Stimulated activated naive CD8-positive, alpha-beta T cell treated with anti-CD3 and anti-CD28 coated beads, Interleukin-15, Interleukin-2, amounts not matched to agents 100 U/mL and 50 U/mL, for 24 hours (primary cell): Measurements from ENCODE around the gene RHBDL1.
"Not testable (repeated sequence)": the region's sequence is repeated elsewhere in the genome, so short reads cannot be mapped to it uniquely, and the experiment has no call there.

Experiments used
- ATAC-seq: fragments of 150-1000 bp; cut with Tn5 transposase; one replicate; pipeline ENCODE4 v1.10.0; 2021
- DNase-seq: peaks from one replicate; pipeline ENCODE4 v3.0.0; 2021

RHBDL1 gene

DNA sequence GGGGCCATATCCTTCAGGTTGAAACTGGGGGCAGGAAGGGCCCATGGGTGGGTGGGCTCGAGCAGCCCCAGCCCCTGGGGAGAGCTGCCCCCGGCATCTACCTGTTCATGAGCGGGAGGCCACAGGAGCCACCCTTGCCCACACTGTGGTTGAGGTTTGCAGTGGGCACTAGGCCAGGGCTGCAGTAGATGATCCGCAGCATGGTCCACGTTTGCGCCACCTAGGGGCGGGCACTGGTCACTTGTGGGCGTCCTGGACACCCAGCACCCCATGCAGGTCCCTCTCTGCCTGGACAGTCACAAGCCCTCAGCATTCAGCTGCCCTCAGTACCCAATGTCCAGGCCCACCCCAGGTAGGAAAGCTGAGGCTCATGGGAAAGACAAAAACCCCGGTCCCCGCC is 10.5 kb downstream of the RHBDL1 start:
- ATAC-seq: no peak
- peak; percentile 45 for DNase-seq

DNA sequence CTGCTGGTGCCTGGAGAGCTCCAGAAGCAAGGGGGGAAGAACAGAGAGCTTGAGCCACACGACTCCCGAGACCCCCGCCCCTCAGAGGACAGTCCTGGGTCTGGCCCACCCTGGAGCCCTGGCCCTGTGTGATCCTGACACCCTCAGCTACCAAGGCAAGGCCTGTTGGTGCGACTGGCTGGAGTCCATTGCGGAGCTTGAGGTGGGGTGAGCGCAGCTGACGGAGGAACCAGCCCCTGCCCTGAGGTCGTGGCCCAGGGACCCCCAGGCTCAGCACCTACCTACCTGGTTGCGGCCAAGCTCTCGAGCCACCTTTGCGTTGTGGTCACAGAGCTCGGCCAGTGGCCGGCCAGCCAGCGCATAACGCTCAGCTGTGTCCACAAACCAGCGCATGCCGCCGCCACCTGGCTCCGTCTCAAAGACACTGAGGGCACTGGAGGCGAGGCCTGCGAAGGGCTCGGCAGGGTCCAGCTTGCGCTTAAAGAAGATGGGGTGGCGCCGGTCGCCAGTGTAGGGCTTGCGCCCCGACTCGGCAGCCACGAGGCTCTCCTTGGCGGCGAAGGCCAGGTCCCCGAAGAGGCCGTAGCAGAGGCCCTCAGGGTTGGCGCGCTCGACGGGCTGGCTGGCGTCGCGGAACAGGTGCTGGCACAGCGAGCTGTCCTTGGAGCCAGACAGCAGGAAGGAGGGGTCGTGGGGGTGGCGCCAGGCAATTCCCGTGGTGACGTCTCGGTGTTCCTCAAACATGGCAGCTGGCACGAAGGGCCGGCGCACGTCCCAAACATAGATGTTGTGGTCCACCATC is 11.2 kb downstream of the RHBDL1 start:
- DNase-seq (no peak), ATAC-seq (no peak)

DNA sequence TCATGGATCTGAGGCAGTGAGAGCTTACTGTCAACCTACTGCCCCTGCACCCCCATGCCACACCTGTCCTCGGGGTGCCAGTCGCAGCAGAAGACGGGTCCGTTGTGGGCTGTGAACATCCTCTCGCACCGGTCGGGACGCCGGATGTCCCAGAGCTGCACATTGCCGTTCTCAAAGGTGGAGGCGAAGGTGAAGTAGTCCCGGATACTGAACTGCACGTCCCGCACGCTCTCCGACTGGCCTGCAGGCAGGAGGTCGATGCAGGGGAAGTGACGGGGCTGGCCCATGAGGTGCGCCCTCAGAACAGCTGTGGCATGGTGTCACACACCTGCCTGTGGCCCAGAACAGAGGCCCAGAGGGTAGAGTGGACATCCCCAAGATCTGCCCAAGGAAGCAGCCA is 12.0 kb downstream of the RHBDL1 start:
- no peak for DNase-seq
- no peak for ATAC-seq

DNA sequence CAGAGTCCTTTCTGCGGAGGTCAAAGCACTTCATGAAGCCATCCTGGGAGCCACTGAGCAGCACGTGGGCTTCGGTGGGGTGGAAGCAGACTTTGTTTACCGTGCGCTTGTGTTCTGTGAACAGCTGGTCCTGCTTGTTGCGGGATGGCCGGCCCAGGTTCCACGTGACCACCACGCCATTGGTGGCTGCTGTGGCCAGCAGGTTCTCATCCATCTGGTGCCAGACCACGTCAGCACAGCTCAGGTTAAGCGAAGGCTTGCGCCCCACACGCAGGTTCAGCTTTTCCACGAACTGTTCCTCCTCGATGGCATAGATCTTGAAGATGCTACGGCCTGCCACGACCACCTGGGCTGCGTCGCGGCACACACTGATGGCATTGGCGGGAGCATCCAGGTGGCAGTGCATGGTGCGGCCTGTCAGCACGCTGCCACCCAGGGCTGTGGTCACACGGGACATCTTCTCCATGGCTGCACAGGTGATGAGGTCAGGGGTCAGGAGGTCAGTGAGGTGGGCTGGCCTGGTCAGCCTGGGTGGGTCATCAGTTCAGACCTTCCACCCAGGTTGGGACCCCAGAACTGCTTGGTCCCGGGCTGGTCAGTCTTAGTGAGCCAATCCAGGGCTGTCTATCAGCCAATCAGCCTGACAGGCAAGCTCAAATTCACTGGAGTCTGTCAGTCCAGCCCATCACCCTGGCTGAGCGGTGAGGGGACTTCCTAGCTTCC is 13.9 kb downstream of the RHBDL1 start:
- no peak for ATAC-seq

DNA sequence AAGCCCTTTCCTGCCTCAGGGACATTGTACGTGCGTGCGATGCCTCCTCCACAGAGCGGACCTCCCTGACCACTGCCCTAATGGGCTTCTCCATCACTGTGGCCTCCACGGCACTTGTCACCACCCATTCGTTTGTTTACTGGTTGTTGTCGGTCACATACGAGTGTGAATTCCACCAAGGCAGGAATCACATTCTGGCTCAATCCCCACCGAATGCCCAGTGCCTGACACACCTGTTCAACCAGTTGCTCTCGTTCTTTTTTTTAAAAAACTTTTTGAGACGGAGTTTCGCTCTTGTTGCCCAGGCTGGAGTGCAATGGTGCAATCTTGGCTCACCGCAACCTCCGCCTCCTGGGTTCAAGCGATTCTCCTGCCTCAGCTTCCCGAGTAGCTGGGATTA is 15.8 kb downstream of the RHBDL1 start:
- not testable (repeated sequence) for DNase-seq, ATAC-seq

More for the DNA sequence above, 13.9 kb downstream of the RHBDL1 start:
- no peak for DNase-seq

DNA sequence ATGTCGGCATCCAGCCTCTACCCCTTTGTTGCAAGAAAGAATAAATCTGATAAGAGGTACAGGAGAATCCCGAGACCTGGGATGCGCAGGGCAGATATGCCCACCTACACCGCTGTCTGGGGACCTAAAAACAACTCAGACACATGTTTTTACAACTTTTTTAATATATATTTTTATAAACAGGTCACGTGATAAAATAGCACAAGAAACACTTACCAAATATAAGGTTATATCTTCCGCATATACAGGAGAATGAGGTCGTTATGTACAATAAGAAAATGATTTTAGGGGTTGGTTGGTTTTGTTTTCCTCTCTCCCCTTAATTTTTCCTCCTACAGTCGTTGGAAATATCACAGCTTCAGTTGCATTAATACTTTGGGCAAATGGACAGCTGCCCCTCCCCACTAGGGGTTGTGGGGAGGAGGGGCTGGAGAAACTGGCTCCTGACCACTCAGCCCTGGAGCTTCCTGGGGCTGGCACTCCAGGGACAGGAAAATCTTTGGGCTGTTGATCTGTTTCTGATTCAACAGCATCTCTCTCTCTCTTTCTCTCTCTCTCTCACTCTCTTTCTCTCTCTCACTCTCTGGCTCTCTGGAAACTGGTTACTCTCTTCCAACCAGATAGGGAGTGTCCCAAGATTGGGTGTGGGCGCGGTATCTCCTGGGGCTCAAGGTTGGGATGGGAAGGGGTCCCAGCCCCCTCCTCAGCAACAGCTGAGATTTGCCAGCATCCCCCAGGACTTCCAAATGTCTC is 17.1 kb downstream of the RHBDL1 start:
- ATAC-seq (no peak), DNase-seq (no peak)

DNA sequence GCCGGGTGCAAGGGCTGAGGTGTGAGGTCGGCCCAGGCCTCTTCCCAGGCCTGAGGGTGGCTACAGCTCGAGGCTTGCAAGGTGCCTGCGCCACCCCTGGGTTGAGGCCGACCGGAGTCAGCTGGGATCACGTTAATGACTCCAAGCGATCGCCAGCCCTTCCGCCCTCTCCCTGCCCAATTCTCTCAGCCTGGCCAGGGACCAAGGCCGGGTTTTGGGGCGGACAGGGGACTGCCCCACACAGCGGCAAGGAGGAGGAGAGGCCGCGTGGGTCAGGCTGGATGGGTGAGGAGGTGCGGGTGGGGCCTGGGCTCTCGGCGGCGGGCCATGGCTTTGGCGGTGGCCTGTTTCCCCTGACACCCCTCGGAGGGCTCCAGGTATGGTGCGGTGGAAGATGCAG is 17.9 kb downstream of the RHBDL1 start:
- no peak for ATAC-seq
- no peak for DNase-seq

DNA sequence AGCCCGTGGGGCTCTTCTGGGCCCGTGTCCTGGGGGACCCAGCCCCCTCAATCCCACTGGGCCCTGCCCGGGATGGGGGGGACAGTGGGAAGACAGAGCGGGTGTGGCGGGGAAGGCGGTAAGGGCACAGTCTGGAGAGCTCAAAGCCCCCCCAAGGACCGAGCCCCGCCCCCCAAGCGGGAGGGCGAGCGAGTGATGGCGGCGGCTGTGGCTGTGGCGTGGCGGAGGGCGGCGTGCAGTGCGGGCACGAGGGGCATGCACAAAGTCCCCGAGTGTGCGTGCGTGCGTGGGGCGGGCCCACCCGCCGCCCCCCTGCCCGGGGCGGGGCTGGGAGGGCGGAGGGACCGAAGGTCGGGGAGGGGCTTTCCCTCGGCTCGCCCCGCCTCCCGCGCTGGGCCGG is 18.3 kb downstream of the RHBDL1 start:
- DNase-seq (no peak), ATAC-seq (no peak)

DNA sequence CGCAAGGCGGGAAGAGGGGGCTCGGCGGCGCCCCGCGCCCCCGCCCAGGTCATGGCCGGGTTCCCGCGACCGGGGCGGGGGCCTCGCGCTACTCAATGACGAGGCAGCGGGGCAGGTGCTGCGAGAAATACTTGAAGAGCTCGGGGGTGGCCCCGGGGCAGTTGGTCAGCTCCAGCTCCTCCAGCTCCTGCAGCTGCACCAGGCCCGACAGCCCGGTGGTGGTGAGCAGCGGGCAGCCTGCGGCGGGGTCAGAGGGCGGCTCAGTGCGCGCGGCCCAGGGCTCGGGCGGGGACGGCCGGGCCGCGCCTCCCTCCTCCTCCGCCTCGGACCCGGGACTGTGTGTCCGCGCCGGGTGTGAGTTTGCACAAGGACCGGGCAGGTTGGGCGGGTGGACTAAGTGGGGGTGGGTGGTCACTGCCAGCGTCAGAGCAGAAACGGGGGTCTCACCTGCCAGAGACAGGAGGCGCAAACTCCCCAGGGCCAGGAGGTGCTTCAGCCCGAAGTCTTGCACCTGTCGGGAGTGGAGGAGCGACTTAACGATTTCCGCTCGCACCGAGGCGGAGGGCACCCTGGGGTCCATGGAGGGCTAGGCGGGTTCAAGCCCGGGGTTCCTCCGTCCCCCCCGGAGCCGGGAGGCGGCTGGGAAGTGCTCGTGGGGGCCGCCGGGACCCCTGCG is 18.9 kb downstream of the RHBDL1 start:
- DNase-seq (no peak), ATAC-seq (no peak)

DNA sequence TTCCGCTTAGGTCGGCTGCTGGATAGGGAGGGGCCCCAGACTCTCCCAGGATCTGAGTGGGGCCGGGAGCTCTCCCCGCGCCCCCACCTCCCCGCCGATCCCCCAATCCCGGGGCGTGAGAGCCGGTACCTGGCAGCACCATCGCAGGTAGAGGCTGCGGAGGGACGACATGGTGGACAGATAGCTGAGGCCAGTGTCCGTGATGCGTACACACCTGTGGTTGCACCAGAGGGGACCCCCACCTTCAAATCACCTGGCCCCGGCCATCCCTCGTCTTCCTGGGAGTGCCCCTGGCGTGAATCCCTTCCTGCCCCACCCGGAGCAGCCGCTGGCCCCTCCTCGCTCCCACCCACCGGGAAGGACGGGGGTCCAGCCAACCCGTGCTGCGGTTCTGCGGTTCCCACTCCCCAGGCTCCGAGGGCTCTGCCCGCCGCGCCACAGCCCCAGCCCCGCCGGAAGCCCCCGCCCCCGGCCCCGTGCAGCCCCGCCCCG is 19.4 kb downstream of the RHBDL1 start:
- DNase-seq: no peak
- ATAC-seq: no peak

DNA sequence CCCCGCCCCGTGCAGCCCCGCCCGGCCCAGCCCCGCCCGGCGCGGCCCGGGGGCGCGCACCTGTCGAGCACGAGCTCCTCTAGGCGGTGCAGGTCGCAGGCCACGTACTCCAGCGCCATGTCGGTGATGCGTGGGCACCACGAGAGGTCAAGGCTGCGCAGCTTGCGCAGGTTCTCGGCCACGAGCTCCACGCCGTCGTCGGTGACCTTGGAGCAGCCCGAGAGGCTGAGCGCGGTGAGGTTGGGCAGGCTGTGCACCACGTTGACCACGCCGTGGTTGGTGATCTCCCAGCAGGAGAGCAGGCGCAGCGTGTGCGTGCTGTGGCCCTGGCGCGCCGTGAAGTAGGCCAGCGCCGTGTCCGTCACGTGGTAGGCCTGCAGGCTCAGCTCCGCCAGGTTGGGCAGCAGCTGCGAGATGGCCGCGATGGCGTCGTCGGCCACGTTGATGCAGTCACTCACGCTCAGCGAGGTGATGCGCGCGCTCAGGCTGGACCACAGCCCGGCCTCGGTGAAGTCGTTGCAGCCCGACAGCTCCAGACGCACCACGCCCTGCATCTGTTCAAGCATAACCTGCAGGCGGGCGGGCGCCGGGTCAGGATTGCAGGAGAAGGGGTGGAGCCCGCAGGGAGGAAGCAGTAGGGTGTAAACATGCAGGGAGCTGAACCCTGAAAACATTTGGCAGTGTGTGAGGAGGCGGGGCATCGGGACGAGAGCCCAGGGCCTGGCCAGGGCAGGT is 20.1 kb downstream of the RHBDL1 start:
- ATAC-seq (peak; percentile 76), DNase-seq (peak; percentile 76)

DNA sequence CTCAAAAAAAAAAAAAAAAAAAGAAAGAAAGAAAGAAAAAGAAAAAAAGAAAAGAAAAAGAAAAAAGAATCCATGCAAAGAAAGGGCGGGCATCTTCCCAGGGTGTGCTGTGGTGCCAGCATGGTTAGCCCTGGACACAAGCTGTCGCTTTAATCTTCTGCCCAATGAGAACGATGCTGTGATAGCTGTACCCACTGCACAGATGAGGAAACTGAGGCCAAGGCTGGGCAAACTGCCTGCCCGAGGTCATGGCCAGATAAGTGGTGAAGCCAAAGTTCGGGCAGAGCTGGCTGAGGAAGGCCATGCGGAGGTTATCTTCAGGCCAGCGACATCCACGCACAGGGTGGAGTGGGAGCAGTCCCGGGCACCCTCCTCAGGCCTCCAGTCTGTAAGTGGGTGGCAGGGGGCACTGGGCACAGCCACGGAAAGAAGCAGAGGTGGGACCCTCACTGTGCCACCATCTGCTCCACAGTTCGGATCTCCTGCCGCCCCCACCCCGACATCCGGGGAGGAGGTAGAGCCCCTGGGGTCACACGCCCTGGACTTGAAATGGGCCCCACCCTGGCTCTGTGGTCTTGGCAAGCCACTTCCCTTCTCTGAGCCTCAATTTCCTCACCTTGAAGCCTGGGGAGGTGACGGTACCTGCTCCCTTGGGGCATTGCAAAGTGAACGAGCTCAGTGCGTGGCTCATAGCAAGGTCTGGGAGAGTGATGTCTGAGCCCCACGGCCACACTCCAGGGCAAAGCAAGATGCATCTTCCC is 23.6 kb downstream of the RHBDL1 start:
- DNase-seq (no peak), ATAC-seq (no peak)

DNA sequence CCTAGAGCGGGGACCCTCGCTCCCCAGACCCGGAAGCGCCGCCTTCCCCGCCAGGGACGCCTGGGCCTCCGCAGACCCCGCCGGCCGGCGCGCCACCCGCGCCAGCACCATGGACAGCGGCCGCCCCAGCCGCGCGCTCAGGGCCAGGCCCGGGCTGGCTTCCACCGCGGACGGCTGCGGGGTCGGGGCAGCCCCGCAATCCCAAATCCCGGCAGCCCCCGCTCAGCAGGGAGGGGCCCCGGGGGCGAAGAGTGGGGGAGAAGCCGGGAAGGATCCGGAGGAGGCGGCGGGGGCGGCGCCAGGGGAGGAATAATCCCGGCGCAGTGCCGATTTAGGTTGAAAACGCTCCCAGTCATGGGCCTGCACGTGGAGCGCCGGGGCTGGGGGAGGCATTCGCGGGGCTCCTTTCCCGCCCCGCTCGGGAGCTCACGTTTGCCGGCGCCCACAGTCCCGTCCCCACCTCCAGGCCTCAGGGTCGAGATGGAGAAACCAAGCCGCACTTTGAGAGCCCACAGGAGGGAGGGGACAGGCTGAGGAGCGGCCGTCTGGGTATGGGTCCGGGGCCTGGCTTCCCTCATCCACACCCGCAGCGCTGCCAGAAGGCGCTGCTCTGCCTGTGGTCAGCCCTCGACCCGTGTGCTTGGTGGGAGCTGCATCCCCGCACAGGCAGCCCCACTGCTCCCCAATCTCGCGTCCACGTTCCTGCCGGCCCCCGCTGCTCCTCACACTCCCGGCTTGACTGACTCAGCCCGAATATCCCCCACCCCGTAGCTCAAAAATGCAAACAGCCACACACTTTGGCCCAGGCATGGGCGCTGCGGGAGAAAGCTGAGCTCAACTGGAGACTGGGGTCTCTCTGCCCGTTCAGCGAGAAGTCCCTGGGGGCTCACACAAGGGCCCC is 25.5 kb downstream of the RHBDL1 start:
- peak; percentile 62 for DNase-seq
- peak; percentile 42 for ATAC-seq

DNA sequence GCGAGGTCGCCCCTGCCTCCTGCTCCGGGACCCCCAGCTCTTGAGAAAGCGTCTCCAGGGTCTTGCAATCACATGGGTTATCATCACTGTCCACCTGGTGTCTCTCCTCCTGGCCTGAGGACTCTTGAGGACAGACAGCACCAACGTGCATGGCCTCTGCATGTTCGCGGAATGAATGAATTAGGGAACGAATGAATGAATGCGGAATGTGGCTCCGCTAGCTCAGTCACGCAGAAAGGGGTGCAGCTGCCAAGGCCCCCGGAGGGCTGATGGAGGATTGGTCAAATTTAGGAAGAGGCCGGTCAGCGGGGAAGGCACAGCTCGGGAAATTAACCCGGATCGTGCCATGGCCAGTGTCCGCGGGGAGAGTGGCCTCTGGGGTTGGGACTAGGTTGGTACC is 26.9 kb downstream of the RHBDL1 start:
- no peak for ATAC-seq
- DNase-seq: no peak

DNA sequence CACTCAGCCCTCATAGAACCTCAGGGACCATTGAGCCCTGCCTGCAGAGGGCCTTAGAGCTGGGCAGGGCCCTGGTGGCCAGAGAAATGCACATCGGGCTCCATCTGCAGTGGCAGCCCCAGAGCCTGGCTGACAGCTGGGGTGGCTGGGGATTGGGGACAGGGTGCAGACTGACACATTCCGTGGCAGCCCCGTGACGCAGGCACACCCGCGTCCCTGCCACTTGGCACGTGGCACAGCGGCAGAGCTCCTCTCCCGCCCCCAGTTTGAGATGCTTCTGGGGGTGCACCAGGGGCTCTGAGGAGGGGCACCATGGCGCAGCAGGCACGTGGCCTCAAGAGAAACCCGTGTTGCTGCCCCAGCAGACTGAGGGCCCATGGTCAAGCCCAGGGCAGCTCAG is 27.9 kb downstream of the RHBDL1 start:
- DNase-seq (no peak), ATAC-seq (no peak)

DNA sequence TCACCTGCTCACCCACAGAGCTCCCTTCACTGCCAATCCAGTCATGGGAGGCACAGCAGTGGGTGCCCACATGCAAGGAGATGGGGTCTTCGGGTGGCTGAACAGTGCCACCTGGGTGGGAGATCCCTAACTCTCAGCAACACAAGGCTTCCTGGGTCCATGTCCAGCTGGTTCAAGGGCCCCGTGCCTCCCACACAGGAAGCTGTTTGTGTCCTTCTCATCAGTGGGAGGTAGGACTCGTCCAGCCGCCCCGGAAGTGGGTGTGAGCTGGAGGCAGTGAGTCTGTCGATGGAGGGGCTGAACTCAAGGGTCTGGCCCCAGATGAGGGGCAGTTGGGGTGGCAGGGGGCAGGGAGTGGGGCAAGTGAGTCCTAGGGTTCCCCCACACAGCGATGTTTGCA is 28.6 kb downstream of the RHBDL1 start:
- DNase-seq: no peak
- ATAC-seq: no peak

DNA sequence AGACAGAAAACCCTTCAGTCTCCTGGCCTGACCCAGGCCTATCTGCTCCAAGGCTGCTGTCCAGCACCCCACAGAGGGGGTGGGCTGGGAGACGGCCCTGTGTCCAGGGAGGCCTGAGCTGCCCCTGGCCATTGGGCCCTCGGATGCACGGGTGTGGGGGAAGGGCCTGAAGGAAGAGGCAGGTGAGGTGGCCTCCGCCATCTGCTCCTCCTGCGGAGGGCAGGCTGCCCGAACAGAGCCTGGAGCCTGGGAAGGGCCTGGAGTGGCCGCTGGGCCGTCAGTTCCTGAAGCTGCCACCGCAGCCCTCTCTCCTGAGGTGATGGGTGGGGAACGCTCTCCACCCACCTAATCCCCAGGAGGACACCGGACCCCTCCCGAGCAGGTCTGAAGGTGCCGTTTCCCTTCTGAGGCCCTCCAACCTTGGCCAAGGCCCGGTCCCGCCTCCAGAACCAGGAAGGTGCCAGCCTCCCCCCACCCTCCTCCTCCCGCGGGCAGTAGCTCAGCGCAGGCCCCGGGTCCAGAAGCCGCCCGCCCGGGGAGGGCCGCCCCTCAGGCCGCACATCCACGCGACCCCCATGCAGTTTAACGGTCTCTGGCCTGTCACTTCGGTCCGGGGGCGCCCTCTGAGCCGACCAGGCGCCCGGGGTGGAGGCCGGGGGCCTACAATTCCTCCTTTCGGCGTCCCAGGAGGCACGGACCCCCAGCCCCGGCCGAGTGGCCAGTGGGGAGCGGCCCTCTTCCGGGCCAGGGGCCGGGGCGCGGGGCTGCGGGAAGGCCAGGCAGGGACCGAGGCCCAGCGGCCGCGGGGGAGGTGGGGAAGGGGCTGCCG is 29.3 kb downstream of the RHBDL1 start:
- no peak for ATAC-seq
- no peak for DNase-seq

DNA sequence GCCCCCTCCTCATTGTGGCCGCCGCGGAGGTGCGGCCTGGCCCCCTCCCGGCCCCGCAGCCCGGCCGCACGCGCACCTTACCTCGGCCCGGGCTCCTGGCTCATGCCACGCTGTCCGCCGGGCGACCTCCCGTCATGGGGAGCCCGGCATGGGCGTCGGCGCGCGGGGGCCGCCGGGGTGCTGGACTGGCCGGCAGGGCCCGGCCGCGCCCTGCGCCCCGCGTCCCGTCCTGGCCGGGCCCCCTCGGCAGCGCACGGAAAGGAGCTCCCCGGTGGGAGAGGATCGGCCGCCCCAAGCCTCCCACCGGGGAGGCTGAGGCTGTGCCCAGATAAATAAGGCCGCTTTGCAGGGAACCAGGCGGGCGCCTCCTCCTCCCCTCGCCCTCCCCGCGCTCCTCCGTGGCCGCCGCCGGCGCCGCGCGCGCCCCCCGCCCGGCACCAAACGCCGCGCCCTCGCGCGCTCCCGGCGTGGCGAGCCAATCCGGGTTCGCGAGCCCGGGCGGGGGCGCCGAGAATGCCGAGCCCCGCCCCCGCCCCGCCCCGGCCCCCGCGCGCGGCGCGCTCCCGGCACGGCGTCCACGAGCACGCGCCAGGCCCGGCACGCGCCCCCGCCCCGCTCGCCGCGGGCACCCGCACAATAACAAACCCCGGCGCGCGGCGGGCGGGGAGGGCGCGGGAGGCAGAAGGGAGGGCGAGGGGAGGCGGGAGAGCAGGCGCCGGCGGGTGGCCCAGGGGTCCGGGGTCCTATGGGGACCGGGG is 30.1 kb downstream of the RHBDL1 start, which contains the start of gene FBXL16:
TSS of gene FBXL16 (minus strand) at position 371 of the 758 bp plus-strand sequence. CDS start 8,396 bp downstream, outside the sequence.
- DNase-seq (no peak), ATAC-seq (no peak)
